NCI-H2171 (cell line): ENCODE data around the gene SPPL2C.
A peak's percentile ranks its signal among the peaks of the same experiment; 100 is the strongest.

ENCODE experiments used
- DNase-seq: peaks from one replicate; lab custom pipeline; 2025; lab: John Stamatoyannopoulos, UW

SPPL2C gene

GRCh38 chr17:45886852-45887251, 42.2 kb downstream of the SPPL2C start:
- DNase-seq = no peak

GRCh38 chr17:45888392-45888791, 43.7 kb downstream of the SPPL2C start:
- DNase-seq = no peak

GRCh38 chr17:45889579-45889978, 44.9 kb downstream of the SPPL2C start:
- no peak for DNase-seq

GRCh38 chr17:45893725-45894021, 49.0 kb downstream of the SPPL2C start:
- no peak for DNase-seq

- DNase-seq = peak; percentile 84
Measured at GRCh38 chr17:45894022-45894784, 49.5 kb downstream of the SPPL2C start, which contains the start of gene MAPT. MAPT (plus strand) TSS chr17:45894554; CDS start chr17:45962338, 67,784 bp downstream.

GRCh38 chr17:45895304-45895968, 50.8 kb downstream of the SPPL2C start:
- DNase-seq = peak; percentile 96

- peak; percentile 50 for DNase-seq
Measured at GRCh38 chr17:45895969-45896785, 51.5 kb downstream of the SPPL2C start.
